Measurements from ENCODE around the gene SYT13. TPM values are rescaled to one million over a fixed set of nuclear protein-coding genes. Genes with fewer than 3 reads are reported as not detected.

SYT13 gene
- polyA plus RNA-seq, 1 donor (not counting 4 experiments of a cell fraction or from before 2014, with no cell fraction given), result not detected

DNA sequence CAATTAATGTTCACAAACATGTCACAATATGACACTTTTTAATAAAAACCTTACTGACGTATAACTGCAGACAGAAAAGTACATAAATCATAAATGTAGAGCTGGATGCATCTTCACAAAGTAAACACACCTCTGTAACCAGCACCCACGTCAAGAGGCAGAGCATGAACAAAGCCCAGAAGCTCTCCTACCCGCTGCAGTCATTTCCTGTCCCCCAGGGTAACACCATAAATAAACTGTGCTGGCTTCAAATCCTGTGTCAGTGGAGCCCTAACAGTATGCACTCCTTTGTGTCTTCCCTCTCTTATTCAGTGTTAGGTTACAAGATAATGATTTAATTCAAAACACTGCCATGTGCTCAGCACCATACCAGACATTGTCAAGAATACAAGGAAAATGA lies 5.7 kb downstream of the SYT13 start:
- TF ChIP-seq CTCF (optimal IDR thresholded peaks at IDR 0.05 in 1 of 3, IDR thresholded peaks at IDR 0.05 in 1 of 3, conservative IDR thresholded peaks at IDR 0.05 in 1 of 3; ENCODE audit: extremely low read depth in 1 of 3, insufficient read depth in 2 of 3, low read length in 3 of 3), result no peak
- TF ChIP-seq EZH2 (IDR thresholded peaks at IDR 0.05; ENCODE audit: low read length), result no peak
- FAIRE-seq, result no peak
- dilution Hi-C loops (cut with MboI; ENCODE audit: extremely low pct_ligation_motif_present, low sequenced_read_pairs), result no loop called here

DNA sequence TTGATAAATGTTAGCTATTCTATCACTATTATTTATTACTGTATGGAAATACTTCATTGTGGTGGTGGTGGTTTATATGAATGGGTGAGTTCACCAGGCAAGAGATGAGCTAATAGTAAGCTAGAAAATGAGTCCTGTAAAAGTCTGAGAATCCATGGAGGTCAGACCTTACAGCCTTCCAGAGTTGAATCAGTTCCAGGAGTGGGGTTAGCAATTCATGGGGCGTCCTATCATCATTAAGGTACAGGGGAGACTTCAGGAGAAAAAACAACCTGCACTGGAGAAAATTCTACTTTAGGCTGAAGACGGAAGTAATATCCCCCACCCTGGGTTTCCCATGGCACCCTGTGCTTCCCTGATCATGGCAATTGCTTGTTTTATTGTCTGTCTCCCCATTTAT lies 6.5 kb downstream of the SYT13 start:
- no peak for DNase-seq (ENCODE audit: low read depth, low spot score)
- no peak overlapping the region for H3K4me2 ChIP-seq (ENCODE audit: control insufficient read depth, extremely low read depth, insufficient read depth, low read depth, low read length)
- H3K4me1 ChIP-seq (ENCODE audit: control insufficient read depth, extremely low read depth, insufficient read depth, low read length), result no peaks in the 10 kb centered on the region

More for the DNA sequence above, 5.7 kb downstream of the SYT13 start:
- Histone ChIP-seq H3K4me2 (ENCODE audit: control insufficient read depth, extremely low read depth, insufficient read depth, low read depth, low read length) (no peak overlapping the region), H3K36me3 (ENCODE audit: control insufficient read depth in 2 of 2, extremely low read depth in 1 of 2, insufficient read depth in 2 of 2, low read length in 2 of 2) (no peaks in the 10 kb centered on the region), H3K27ac (ENCODE audit: control insufficient read depth, insufficient read depth, low read length) (no peak overlapping the region), H3K9me3 (ENCODE audit: control insufficient read depth, low read depth, low read length) (no peaks in the 10 kb centered on the region), H3K9me1 (ENCODE audit: control insufficient read depth, extremely low read depth, insufficient read depth, low read length) (no peaks in the 10 kb centered on the region), H3K4me1 (ENCODE audit: control insufficient read depth, extremely low read depth, insufficient read depth, low read length) (no peaks in the 10 kb centered on the region), H3K9ac (ENCODE audit: control insufficient read depth, extremely low read depth, insufficient read depth, low read length) (no peak overlapping the region), H2AFZ (ENCODE audit: control insufficient read depth, low read length) (no peak overlapping the region), H3K27me3 (ENCODE audit: control insufficient read depth, extremely low read depth, insufficient read depth, low read length) (peaks cover 30% of the 10 kb centered on the region), H4K20me1 (ENCODE audit: control insufficient read depth, extremely low read depth, insufficient read depth, low read length) (no peaks in the 10 kb centered on the region), H3K79me2 (ENCODE audit: control insufficient read depth, insufficient read depth, low read length) (no peaks in the 10 kb centered on the region), H3K4me3 (ENCODE audit: control insufficient read depth in 2 of 3, extremely low read depth in 1 of 3, insufficient read depth in 2 of 3, low read depth in 1 of 3, low read length in 3 of 3) (no peak overlapping the region)
- DNase-seq (ENCODE audit: low read depth, low spot score), result no peak

More for the DNA sequence above, 6.5 kb downstream of the SYT13 start:
- Histone ChIP-seq H4K20me1 (ENCODE audit: control insufficient read depth, extremely low read depth, insufficient read depth, low read length) (no peaks in the 10 kb centered on the region), H3K4me3 (ENCODE audit: control insufficient read depth in 2 of 3, extremely low read depth in 1 of 3, insufficient read depth in 2 of 3, low read depth in 1 of 3, low read length in 3 of 3) (no peak overlapping the region), H3K79me2 (ENCODE audit: control insufficient read depth, insufficient read depth, low read length) (no peaks in the 10 kb centered on the region), H3K9ac (ENCODE audit: control insufficient read depth, extremely low read depth, insufficient read depth, low read length) (no peak overlapping the region), H3K9me3 (ENCODE audit: control insufficient read depth, low read depth, low read length) (no peaks in the 10 kb centered on the region), H3K9me1 (ENCODE audit: control insufficient read depth, extremely low read depth, insufficient read depth, low read length) (no peaks in the 10 kb centered on the region), H3K27ac (ENCODE audit: control insufficient read depth, insufficient read depth, low read length) (no peak overlapping the region), H2AFZ (ENCODE audit: control insufficient read depth, low read length) (no peak overlapping the region), H3K27me3 (ENCODE audit: control insufficient read depth, extremely low read depth, insufficient read depth, low read length) (peaks cover 22% of the 10 kb centered on the region), H3K36me3 (ENCODE audit: control insufficient read depth in 2 of 2, extremely low read depth in 1 of 2, insufficient read depth in 2 of 2, low read length in 2 of 2) (no peaks in the 10 kb centered on the region)
- TF ChIP-seq EZH2 (IDR thresholded peaks at IDR 0.05; ENCODE audit: low read length) (no peak), CTCF (optimal IDR thresholded peaks at IDR 0.05 in 1 of 3, IDR thresholded peaks at IDR 0.05 in 1 of 3, conservative IDR thresholded peaks at IDR 0.05 in 1 of 3; ENCODE audit: extremely low read depth in 1 of 3, insufficient read depth in 2 of 3, low read length in 3 of 3) (no peak)
- no peak for FAIRE-seq
- dilution Hi-C loops (cut with MboI; ENCODE audit: extremely low pct_ligation_motif_present, low sequenced_read_pairs), result no loop called here

All from keratinocyte (primary cell).